HG03066 (cell line): ENCODE data around the gene ADORA1.

Source experiments
- ATAC-seq: cut with Tn5 transposase; IDR thresholded peaks from one replicate; pipeline ENCODE4 v1.9.1; 2021; ENCODE audit warnings: low read depth; ENCODE audit not compliant: unreplicated experiment

ADORA1 gene

GRCh38 chr1:203127666-203128430, at the start of gene ADORA1:
TSS of gene ADORA1 (plus strand) at chr1:203127726. CDS start at chr1:203128842, 1,116 bp downstream.
- ATAC-seq, result no peak

GRCh38 chr1:203077956-203078355, 49.6 kb upstream of the ADORA1 start:
- ATAC-seq, result no peak

GRCh38 chr1:203078478-203078877, 49.0 kb upstream of the ADORA1 start:
- no peak for ATAC-seq

GRCh38 chr1:203080456-203080855, 47.1 kb upstream of the ADORA1 start:
- no peak for ATAC-seq

- ATAC-seq, result no peak
Measured at GRCh38 chr1:203081465-203082230, 45.9 kb upstream of the ADORA1 start.

- no peak for ATAC-seq
Measured at GRCh38 chr1:203082231-203082505, 45.4 kb upstream of the ADORA1 start.

GRCh38 chr1:203082571-203083462, 44.7 kb upstream of the ADORA1 start:
- ATAC-seq, result no peak

- no peak for ATAC-seq
Measured at GRCh38 chr1:203083463-203083921, 44.0 kb upstream of the ADORA1 start.

GRCh38 chr1:203084588-203085527, 42.7 kb upstream of the ADORA1 start:
- no peak for ATAC-seq

- no peak for ATAC-seq
Measured at GRCh38 chr1:203085528-203086406, 41.8 kb upstream of the ADORA1 start, which contains the start of gene MYOG. TSS of gene MYOG (minus strand) at chr1:203086012. CDS start at chr1:203085961, 51 bp downstream.

- no peak for ATAC-seq
Measured at GRCh38 chr1:203086992-203087763, 40.3 kb upstream of the ADORA1 start.

- no peak for ATAC-seq
Measured at GRCh38 chr1:203088441-203088840, 39.1 kb upstream of the ADORA1 start.

- no peak for ATAC-seq
Measured at GRCh38 chr1:203089001-203089650, 38.4 kb upstream of the ADORA1 start.

GRCh38 chr1:203089651-203090045, 37.9 kb upstream of the ADORA1 start:
- ATAC-seq, result no peak

- no peak for ATAC-seq
Measured at GRCh38 chr1:203090421-203091198, 36.9 kb upstream of the ADORA1 start.

GRCh38 chr1:203091199-203091477, 36.4 kb upstream of the ADORA1 start:
- ATAC-seq, result no peak

GRCh38 chr1:203091761-203092330, 35.7 kb upstream of the ADORA1 start:
- ATAC-seq, result no peak
